HepG2 (cell line): Measurements from ENCODE around the gene UBXN1. TPM values are rescaled to one million over a fixed set of nuclear protein-coding genes. Genes with fewer than 3 reads are reported as not detected.

Experiments used
- ARNT2 ChIP-seq: sonication (generic); formaldehyde crosslinking; IDR thresholded peaks from 2 replicates; pipeline ENCODE4 v1.8.0; 2022; ENCODE audit warnings: mild to moderate bottlenecking, low read depth, missing genetic modification reagents, moderate library complexity
- ELF1 ChIP-seq: sonication (generic); formaldehyde crosslinking; IDR thresholded peaks from 2 replicates; pipeline ENCODE4 v1.4.0; 2020; ENCODE audit warnings: missing genetic modification reagents
- MLLT10 ChIP-seq: sonication (generic); formaldehyde crosslinking; IDR thresholded peaks from 2 replicates; pipeline ENCODE4 v1.4.0; 2020; ENCODE audit warnings: missing genetic modification reagents
- MLXIP ChIP-seq: sonication (generic); formaldehyde crosslinking; IDR thresholded peaks from 2 replicates; pipeline ENCODE4 v1.9.0; 2021; ENCODE audit warnings: missing genetic modification reagents, borderline replicate concordance
- NR3C1 ChIP-seq: sonication (generic); formaldehyde crosslinking; IDR thresholded peaks from 2 replicates; pipeline ENCODE4 v1.4.0; 2020; ENCODE audit warnings: missing genetic modification reagents
- PATZ1 ChIP-seq: sonication (generic); formaldehyde crosslinking; IDR thresholded peaks from 2 replicates; pipeline ENCODE4 v1.4.0; 2020; ENCODE audit warnings: missing genetic modification reagents
- PCBP1 ChIP-seq: fragments of 200-400 bp; formaldehyde crosslinking; IDR thresholded peaks from 2 replicates; pipeline ENCODE4 v1.6.1; 2017; ENCODE audit warnings: mild to moderate bottlenecking, low read depth, low read length, borderline replicate concordance
- REXO4 ChIP-seq: sonication (generic); formaldehyde crosslinking; IDR thresholded peaks from 2 replicates; pipeline ENCODE4 v1.8.0; 2022; ENCODE audit warnings: missing genetic modification reagents, mild to moderate bottlenecking, borderline replicate concordance
- SETDB1 ChIP-seq: sonication (generic); formaldehyde crosslinking; IDR thresholded peaks from 2 replicates; pipeline ENCODE4 v1.5.1; 2020; ENCODE audit warnings: missing genetic modification reagents, mild to moderate bottlenecking, borderline replicate concordance
- SSRP1 ChIP-seq: IDR thresholded peaks from 2 replicates; pipeline ENCODE4 v1.6.1; 2016; ENCODE audit warnings: control low read depth
- TSC22D2 ChIP-seq: sonication (generic); formaldehyde crosslinking; IDR thresholded peaks from 2 replicates; pipeline ENCODE4 v1.5.1; 2020; ENCODE audit warnings: missing genetic modification reagents, mild to moderate bottlenecking, borderline replicate concordance
- ZBTB42 ChIP-seq: sonication (generic); formaldehyde crosslinking; IDR thresholded peaks from 2 replicates; pipeline ENCODE4 v1.5.0; 2020; ENCODE audit warnings: mild to moderate bottlenecking, missing genetic modification reagents
- ZNF142 ChIP-seq: sonication (generic); formaldehyde crosslinking; IDR thresholded peaks from 2 replicates; pipeline ENCODE4 v1.4.0; 2020; ENCODE audit warnings: missing genetic modification reagents
- ZNF225 ChIP-seq: sonication (generic); formaldehyde crosslinking; IDR thresholded peaks from 2 replicates; pipeline ENCODE4 v1.4.0; 2020; ENCODE audit warnings: mild to moderate bottlenecking, missing genetic modification reagents
- ZNF235 ChIP-seq: sonication (generic); formaldehyde crosslinking; IDR thresholded peaks from 2 replicates; pipeline ENCODE4 v1.8.1; 2023; ENCODE audit warnings: mild to moderate bottlenecking, missing genetic modification reagents, borderline replicate concordance
- ZNF672 ChIP-seq: sonication (generic); formaldehyde crosslinking; IDR thresholded peaks from 2 replicates; pipeline ENCODE4 v1.8.1; 2022; ENCODE audit warnings: missing genetic modification reagents
- ZNF878 ChIP-seq: sonication (generic); formaldehyde crosslinking; IDR thresholded peaks from 2 replicates; pipeline ENCODE4 v1.8.1; 2023; ENCODE audit warnings: mild to moderate bottlenecking, missing genetic modification reagents, moderate library complexity
- ZSCAN30 ChIP-seq: sonication (generic); formaldehyde crosslinking; IDR thresholded peaks from 2 replicates; pipeline ENCODE4 v1.5.0; 2020; ENCODE audit warnings: mild to moderate bottlenecking, missing genetic modification reagents
- polyA plus RNA-seq, 8 experiments: library from polyadenylated mRNA; depleted of rRNA in 3 of 8; stranded (reverse) in 7 of 8; unstranded in 1 of 8; fragments of >200 nt; fragmentation: Illumina TruSeq in 4 of 8; extraction: Trizol in 4 of 8; gene quantifications; 2 replicates each; pipeline versions ENCODE4 v1.2.1 to v1.2.3, GENCODE V29; 2011 to 2016; ENCODE audit warnings: low read depth in 4 of 8, missing spikeins in 1 of 8, mixed read lengths in 1 of 8; ENCODE audit not compliant: insufficient read depth in 1 of 8
- total RNA-seq, 5 experiments: library from RNA; depleted of rRNA; stranded (reverse); fragments of >200 nt; fragmentation: Illumina TruSeq; extraction: Trizol; gene quantifications; 2 replicates each; pipeline ENCODE4 v1.2.3, GENCODE V29; 2016; ENCODE audit warnings: low read depth in 1 of 5

UBXN1 gene
- total and polyA plus RNA-seq, 2 of the 13 experiments (the other 11 are each of a cell fraction or from before 2014, with no cell fraction given), result 47.5 to 52.4 TPM

- TF ChIP-seq NR3C1 (CRISPR knock-in tag) (no peak), ZNF142 (CRISPR knock-in tag) (no peak), ARNT2 (no peak), REXO4 (CRISPR knock-in tag) (0 out of 2 replicates have a peak, but pooled peaks have one; percentile 62), MLXIP (no peak), ZNF235 (CRISPR knock-in tag) (0 out of 2 replicates have a peak, but pooled peaks have one; percentile 73), ZSCAN30 (CRISPR knock-in tag) (0 out of 2 replicates have a peak, but pooled peaks have one; percentile 44), TSC22D2 (CRISPR knock-in tag) (no peak), ZNF225 (CRISPR knock-in tag) (no peak; the same call in 1 of the 2 replicates), ZNF878 (peak; percentile 43; the same call in 1 of the 2 replicates), MLLT10 (no peak), PCBP1 (peak; percentile 75; the same call in 1 of the 2 replicates), SETDB1 (CRISPR knock-in tag) (no peak), PATZ1 (no peak; the same call in 1 of the 2 replicates), SSRP1 (CRISPR knock-in tag) (peak; percentile 22; the same call in 1 of the 2 replicates), ELF1 (peak; percentile 48; the same call in 1 of the 2 replicates), ZBTB42 (CRISPR knock-in tag) (peak; percentile 82; the same call in 1 of the 2 replicates), ZNF672 (no peak)
Measured at GRCh38 chr11:62645946-62646824, 32.7 kb downstream of the UBXN1 start, which contains the start of gene GANAB (continued).
